HEK293T (cell line): ENCODE results near the gene COL5A1.

Source experiments
- BHLHE40 ChIP-seq: fragments of 450-650 bp; IDR thresholded peaks from 2 replicates; pipeline ENCODE4 v1.6.1; 2016; ENCODE audit warnings: mild to moderate bottlenecking, moderate library complexity, borderline replicate concordance
- FOXA1 ChIP-seq: fragments of 450-650 bp; IDR thresholded peaks from 2 replicates; pipeline ENCODE4 v1.6.1; 2016; ENCODE audit warnings: mild to moderate bottlenecking
- FOXM1 ChIP-seq: fragments of 450-650 bp; IDR thresholded peaks from 2 replicates; pipeline ENCODE4 v1.6.1; 2017; ENCODE audit warnings: mild to moderate bottlenecking, borderline replicate concordance
- HDGF ChIP-seq: fragments of 450-650 bp; IDR thresholded peaks from 2 replicates; pipeline ENCODE4 v1.6.1; 2017; ENCODE audit warnings: antibody characterized with exemption, borderline replicate concordance
- SP1 ChIP-seq: fragments of 450-650 bp; IDR thresholded peaks from 2 replicates; pipeline ENCODE4 v1.6.1; 2017
- SUZ12 ChIP-seq: fragments of 450-650 bp; IDR thresholded peaks from 2 replicates; pipeline ENCODE4 v1.6.1; 2016; ENCODE audit warnings: mild to moderate bottlenecking

DNA sequence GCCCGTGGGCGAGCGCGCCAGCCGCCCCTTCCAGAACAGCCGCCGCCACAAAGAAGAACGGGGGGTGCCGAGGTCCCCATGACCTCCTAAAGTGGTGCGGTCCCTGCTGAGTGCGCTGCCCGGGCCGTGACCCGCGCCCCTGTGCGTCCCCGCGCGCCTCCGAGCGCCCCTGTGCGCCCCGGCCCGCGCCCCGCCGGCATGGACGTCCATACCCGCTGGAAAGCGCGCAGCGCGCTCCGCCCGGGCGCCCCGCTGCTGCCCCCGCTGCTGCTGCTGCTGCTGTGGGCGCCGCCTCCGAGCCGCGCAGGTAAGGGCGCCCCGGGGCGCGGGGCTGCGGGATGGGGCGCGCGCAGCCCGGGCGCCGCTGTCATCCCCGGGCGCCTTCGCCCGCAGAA, 384 bp downstream of the COL5A1 start:
- TF ChIP-seq HDGF (no peak), BHLHE40 (no peak), SP1 (no peak), FOXM1 (no peak), SUZ12 (no peak), FOXA1 (no peak)
